ENCODE data around the gene TRAPPC2. TPM values are rescaled to one million over a fixed set of nuclear protein-coding genes. Genes with fewer than 3 reads are reported as not detected.
"Not testable (repeated sequence)": the region's sequence is repeated elsewhere in the genome, so short reads cannot be mapped to it uniquely, and the experiment has no call there.

TRAPPC2 gene
- total and polyA plus RNA-seq, 4 donors, result 3.1 to 12.3 (median 8.8) TPM

- TF ChIP-seq CTCF (IDR thresholded peaks at IDR 0.05; ENCODE audit: low read depth, low read length, missing input control) (no peak), ATF3 (IDR thresholded peaks at IDR 0.05) (no peak), FOXA2 (IDR thresholded peaks at IDR 0.05) (no peak)
Observed at GRCh38 chrX:13670197-13670596, 64.2 kb downstream of the TRAPPC2 start (continued).

- not testable (repeated sequence) for H3K27me3 ChIP-seq (ENCODE audit: control insufficient read depth in 4 of 4, insufficient read depth in 4 of 4, low read length in 3 of 4); H3K4me1 ChIP-seq (ENCODE audit: control insufficient read depth in 4 of 4, insufficient read depth in 4 of 4, low read length in 3 of 4); H3K4me3 ChIP-seq (ENCODE audit: low read depth in 1 of 3, low read length in 3 of 3); H3K9me3 ChIP-seq (ENCODE audit: control insufficient read depth in 4 of 4, low read length in 3 of 4); DNase-seq (ENCODE audit: low spot score); H3K9ac ChIP-seq (ENCODE audit: low read depth in 1 of 2, low read length in 2 of 2); H3K36me3 ChIP-seq (ENCODE audit: control insufficient read depth in 4 of 4, insufficient read depth in 3 of 4, low read depth in 1 of 4, low read length in 3 of 4)
- 90% methylated on average over 8 of the region's 8 CpGs for WGBS
- peak overlapping the region; percentile 54 to 66 for H3K27ac ChIP-seq (ENCODE audit: low read depth in 1 of 2, low read length in 2 of 2)
Observed at GRCh38 chrX:13669755-13670154, 64.7 kb downstream of the TRAPPC2 start.

GRCh38 chrX:13669246-13669737, 65.1 kb downstream of the TRAPPC2 start:
- WGBS, result 13% methylated on average over 9 of the region's 9 CpGs
- Histone ChIP-seq H3K4me1 (ENCODE audit: control insufficient read depth in 4 of 4, insufficient read depth in 4 of 4, low read length in 3 of 4) (peaks cover 0 to 2% (median 0%) of the 10 kb centered on the region in 4 donors), H3K9ac (ENCODE audit: low read depth in 1 of 2, low read length in 2 of 2) (peak overlapping the region in 1 of 2 donors; percentile 39), H3K9me3 (ENCODE audit: control insufficient read depth in 4 of 4, low read length in 3 of 4) (peaks cover 0 to 3% (median 0%) of the 10 kb centered on the region in 4 donors), H3K27me3 (ENCODE audit: control insufficient read depth in 4 of 4, insufficient read depth in 4 of 4, low read length in 3 of 4) (no peaks in the 10 kb centered on the region), H3K4me3 (ENCODE audit: low read depth in 1 of 3, low read length in 3 of 3) (no peak overlapping the region), H3K27ac (ENCODE audit: low read depth in 1 of 2, low read length in 2 of 2) (peak overlapping the region; percentile 54 to 66), H3K36me3 (ENCODE audit: control insufficient read depth in 4 of 4, insufficient read depth in 3 of 4, low read depth in 1 of 4, low read length in 3 of 4) (no peaks in the 10 kb centered on the region)
- no peak for DNase-seq (ENCODE audit: low spot score)
- TF ChIP-seq RXRA (IDR thresholded peaks at IDR 0.05) (peak; percentile 38 to 63), MAX (IDR thresholded peaks at IDR 0.05) (no peak), FOXA2 (IDR thresholded peaks at IDR 0.05) (no peak), HNF4G (IDR thresholded peaks at IDR 0.05) (no peak), RAD21 (IDR thresholded peaks at IDR 0.05) (no peak), NR2F2 (IDR thresholded peaks at IDR 0.05) (peak; percentile 32), GABPA (IDR thresholded peaks at IDR 0.05 in 1 of 2, conservative IDR thresholded peaks at IDR 0.05 in 1 of 2) (peak in 1 of 2 donors; percentile 25), REST (IDR thresholded peaks at IDR 0.05) (peak; percentile 46), YY1 (IDR thresholded peaks at IDR 0.05) (peak; percentile 75), TAF1 (conservative IDR thresholded peaks at IDR 0.05) (no peak), JUND (IDR thresholded peaks at IDR 0.05) (peak; percentile 71 to 83), FOXA1 (IDR thresholded peaks at IDR 0.05) (no peak), SP1 (IDR thresholded peaks at IDR 0.05) (peak; percentile 78), ZBTB33 (IDR thresholded peaks at IDR 0.05) (peak; percentile 75), CTCF (IDR thresholded peaks at IDR 0.05; ENCODE audit: low read depth, low read length, missing input control) (no peak), ATF3 (IDR thresholded peaks at IDR 0.05) (no peak), EGR1 (IDR thresholded peaks at IDR 0.05; ENCODE audit: low read depth in 2 of 2) (no peak), HNF4A (conservative IDR thresholded peaks at IDR 0.05) (peak; percentile 69 to 80)
